ENCODE data around the gene KDM6A. TPM values are rescaled to one million over a fixed set of nuclear protein-coding genes. Genes with fewer than 3 reads are reported as not detected.

The KDM6A gene
- total and polyA plus RNA-seq, 2 donors (not counting 3 experiments of a cell fraction or from before 2014, with no cell fraction given) = 9.0 to 20.6 TPM

DNA sequence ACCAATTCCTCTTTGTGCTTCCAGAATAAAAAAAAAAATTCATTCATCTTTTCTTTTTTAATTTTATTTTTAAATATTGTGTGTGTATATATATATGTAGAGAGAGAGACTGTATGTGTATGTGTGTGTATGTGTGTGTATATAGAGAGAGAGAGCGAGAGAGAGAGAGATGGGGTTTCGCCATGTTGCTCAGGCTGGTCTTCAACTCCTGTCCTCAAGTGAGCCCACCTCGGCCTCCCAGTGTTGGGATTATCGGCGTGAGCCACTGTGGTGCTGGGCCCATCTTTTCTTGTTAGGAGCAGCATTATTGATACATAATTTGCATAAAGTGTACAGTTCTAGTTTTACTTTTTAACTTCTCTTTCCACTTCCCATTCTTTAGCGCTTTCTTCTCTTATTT, 33.6 kb downstream of the KDM6A start:
- peaks cover 11% of the 10 kb centered on the region for H3K4me1 ChIP-seq (ENCODE audit: control insufficient read depth, extremely low read depth, insufficient read depth, low read length)
- H3K9me3 ChIP-seq (replicated peaks; ENCODE audit: control insufficient read depth, insufficient read depth, low read length) = no peaks in the 10 kb centered on the region
- H3K27ac ChIP-seq (ENCODE audit: insufficient read depth, low read depth, low read length) = no peak overlapping the region
- POLR2A ChIA-PET = no interaction called here
- H3K79me2 ChIP-seq (ENCODE audit: control insufficient read depth, insufficient read depth, low read length) = peaks cover 73% of the 10 kb centered on the region
- H4K20me1 ChIP-seq (replicated peaks; ENCODE audit: control insufficient read depth, extremely low read depth, insufficient read depth, low read length) = peaks cover 4% of the 10 kb centered on the region
- H3K4me3 ChIP-seq (replicated peaks in 1 of 3; ENCODE audit: insufficient read depth in 1 of 3, low read depth in 1 of 3, low read length in 3 of 3) = no peak overlapping the region
- H2AFZ ChIP-seq (ENCODE audit: low read depth, low read length) = no peak overlapping the region
- no peak overlapping the region for H3K9ac ChIP-seq (replicated peaks; ENCODE audit: extremely low read depth, insufficient read depth, low read length)
- no peak overlapping the region for H3K4me2 ChIP-seq (ENCODE audit: insufficient read depth, low read length)
- no TSS peak for BruUV-seq (replicated peaks)
- intact Hi-C loops (cut with micrococcal nuclease) = no loop called here
- FAIRE-seq = no peak
- DNase-seq (ENCODE audit: low read depth, low spot score) = no peak
- no peaks in the 10 kb centered on the region for H3K27me3 ChIP-seq (ENCODE audit: control insufficient read depth in 2 of 2, insufficient read depth in 2 of 2, low read length in 2 of 2)
- TF ChIP-seq EZH2 (IDR thresholded peaks at IDR 0.05; ENCODE audit: borderline replicate concordance, low read depth, low read length, severe bottlenecking) = no peak
- TF ChIP-seq MYC (IDR thresholded peaks at IDR 0.05; ENCODE audit: low read depth, low read length) = no peak
- TF ChIP-seq, protein P1, sequence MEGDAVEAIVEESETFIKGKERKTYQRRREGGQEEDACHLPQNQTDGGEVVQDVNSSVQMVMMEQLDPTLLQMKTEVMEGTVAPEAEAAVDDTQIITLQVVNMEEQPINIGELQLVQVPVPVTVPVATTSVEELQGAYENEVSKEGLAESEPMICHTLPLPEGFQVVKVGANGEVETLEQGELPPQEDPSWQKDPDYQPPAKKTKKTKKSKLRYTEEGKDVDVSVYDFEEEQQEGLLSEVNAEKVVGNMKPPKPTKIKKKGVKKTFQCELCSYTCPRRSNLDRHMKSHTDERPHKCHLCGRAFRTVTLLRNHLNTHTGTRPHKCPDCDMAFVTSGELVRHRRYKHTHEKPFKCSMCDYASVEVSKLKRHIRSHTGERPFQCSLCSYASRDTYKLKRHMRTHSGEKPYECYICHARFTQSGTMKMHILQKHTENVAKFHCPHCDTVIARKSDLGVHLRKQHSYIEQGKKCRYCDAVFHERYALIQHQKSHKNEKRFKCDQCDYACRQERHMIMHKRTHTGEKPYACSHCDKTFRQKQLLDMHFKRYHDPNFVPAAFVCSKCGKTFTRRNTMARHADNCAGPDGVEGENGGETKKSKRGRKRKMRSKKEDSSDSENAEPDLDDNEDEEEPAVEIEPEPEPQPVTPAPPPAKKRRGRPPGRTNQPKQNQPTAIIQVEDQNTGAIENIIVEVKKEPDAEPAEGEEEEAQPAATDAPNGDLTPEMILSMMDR (IDR thresholded peaks at IDR 0.05; ENCODE audit: extremely low read depth in 1 of 2, insufficient read depth in 1 of 2, low read depth in 1 of 2, low read length in 2 of 2) = no peak
- TF ChIP-seq FOS (IDR thresholded peaks at IDR 0.05; ENCODE audit: borderline replicate concordance, insufficient read depth, low read length) = no peak
- TF ChIP-seq, protein P2, sequence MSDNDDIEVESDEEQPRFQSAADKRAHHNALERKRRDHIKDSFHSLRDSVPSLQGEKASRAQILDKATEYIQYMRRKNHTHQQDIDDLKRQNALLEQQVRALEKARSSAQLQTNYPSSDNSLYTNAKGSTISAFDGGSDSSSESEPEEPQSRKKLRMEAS (IDR thresholded peaks at IDR 0.05; ENCODE audit: insufficient read depth, insufficient read length) = no peak
- TF ChIP-seq POLR2AphosphoS5 (IDR thresholded peaks at IDR 0.05; ENCODE audit: insufficient read depth, low read depth, low read length) = no peak
- TF ChIP-seq POLR2A (IDR thresholded peaks at IDR 0.05; ENCODE audit: low read depth, low read length) = no peak
- no peak for TF ChIP-seq GATA2 (IDR thresholded peaks at IDR 0.05; ENCODE audit: insufficient read depth, insufficient read length, low read depth, low read length)
- no peak for TF ChIP-seq JUN (IDR thresholded peaks at IDR 0.05; ENCODE audit: borderline replicate concordance, insufficient read depth, insufficient read length, low read depth)
- H3K36me3 ChIP-seq (ENCODE audit: control insufficient read depth in 2 of 2, extremely low read depth in 1 of 2, insufficient read depth in 2 of 2, low read length in 2 of 2) = no peaks in the 10 kb centered on the region
- CTCF ChIA-PET = no interaction called here
- dilution Hi-C loops (cut with MboI; ENCODE audit: extremely low pct_ligation_motif_present, low sequenced_read_pairs) = no loop called here
- H3K9me1 ChIP-seq (replicated peaks; ENCODE audit: control insufficient read depth, extremely low read depth, insufficient read depth, low read length) = no peaks in the 10 kb centered on the region
